Nephron (organoid): ENCODE results near the gene RNF144A.

Experiments used
- H3K27ac Mint-ChIP-seq, 3 experiments: 2 replicates each; pipeline ENCODE4 v1.8.0; 2020; ENCODE audit warnings: mixed read lengths in 3 of 3, mild to moderate bottlenecking in 2 of 3, moderate library complexity in 1 of 3
- H3K27me3 Mint-ChIP-seq: 2 replicates; pipeline ENCODE4 v1.8.0; 2021; ENCODE audit warnings: low read depth, mild to moderate bottlenecking, moderate library complexity, mixed read lengths
- H3K36me3 Mint-ChIP-seq: 2 replicates; pipeline ENCODE4 v1.8.0; 2020; ENCODE audit warnings: low read depth, mixed read lengths
- H3K4me1 Mint-ChIP-seq: 2 replicates; pipeline ENCODE4 v1.8.0; 2020; ENCODE audit warnings: mixed read lengths
- H3K4me3 Mint-ChIP-seq, 3 experiments: 2 replicates each; pipeline ENCODE4 v1.8.0; 2020; ENCODE audit warnings: mild to moderate bottlenecking in 3 of 3, mixed read lengths in 3 of 3, moderate library complexity in 2 of 3
- H3K9me3 Mint-ChIP-seq: 2 replicates; pipeline ENCODE4 v1.8.0; 2020; ENCODE audit warnings: mixed read lengths
- TF ChIP-seq, protein P1 (sequence below), 3 experiments: fragments of 200-600 bp; sonication (generic); IDR thresholded peaks; one replicate each; pipeline ENCODE4 v1.5.0; 2021; ENCODE audit warnings: antibody characterized with exemption in 3 of 3; ENCODE audit not compliant: unreplicated experiment in 3 of 3

Gene RNF144A

DNA sequence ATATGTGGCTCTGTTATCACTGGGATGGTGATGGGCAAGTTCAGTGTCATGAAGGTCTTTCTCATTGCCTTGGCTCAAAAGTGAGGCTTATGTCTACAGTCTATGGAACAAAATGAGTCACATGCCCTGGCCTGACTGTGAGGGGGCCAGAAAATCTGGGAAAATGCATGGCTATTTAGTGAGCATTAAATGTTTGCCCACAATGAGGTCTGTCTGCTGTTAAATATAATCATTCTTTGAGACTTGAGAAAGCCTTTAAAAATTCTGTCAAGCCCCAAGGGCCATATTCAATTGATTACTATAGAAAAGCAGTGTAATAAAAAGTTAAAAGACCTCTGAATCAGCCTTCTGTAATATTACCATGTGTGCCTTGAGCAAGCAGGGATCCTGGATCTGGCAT lies 5.5 kb upstream of the RNF144A start:
- H3K36me3 Mint-ChIP-seq = peaks cover 9% of the 10 kb centered on the region
- H3K9me3 Mint-ChIP-seq = peaks cover 3% of the 10 kb centered on the region

DNA sequence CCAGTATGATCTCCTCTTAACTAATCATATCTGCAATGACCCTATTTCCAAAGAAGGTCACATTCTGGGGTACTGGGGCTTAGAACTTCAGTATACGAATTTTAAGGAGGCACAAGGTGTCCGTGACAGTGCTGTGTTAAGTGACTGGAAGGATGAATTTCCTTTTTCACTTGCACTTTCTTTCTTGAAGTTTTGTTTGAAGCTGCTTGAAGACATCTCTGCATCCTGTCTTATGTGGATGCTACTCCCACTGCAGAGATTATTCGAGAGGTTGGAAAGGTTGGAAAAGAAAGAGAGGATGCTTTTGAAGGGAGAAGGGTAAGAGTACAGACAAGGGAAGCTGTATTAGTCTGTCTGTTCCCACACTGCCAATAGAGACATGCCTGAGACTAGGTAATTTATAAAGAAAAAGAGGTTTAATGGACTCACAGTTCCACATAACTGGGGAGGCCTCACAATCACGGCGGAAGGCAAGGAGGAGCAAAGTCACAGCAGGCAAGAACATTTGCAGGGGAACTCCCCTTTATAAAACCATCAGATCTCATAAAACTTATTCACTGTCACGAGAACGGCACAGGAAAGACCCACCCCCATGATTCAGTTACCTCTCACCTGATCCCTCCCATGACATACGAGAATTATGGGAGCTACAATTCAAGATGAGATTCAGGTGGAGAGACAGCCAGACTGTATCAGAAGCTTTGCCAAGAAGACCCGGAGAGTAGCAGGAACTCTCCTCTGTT lies 3.6 kb upstream of the RNF144A start:
- TF ChIP-seq, protein P1, sequence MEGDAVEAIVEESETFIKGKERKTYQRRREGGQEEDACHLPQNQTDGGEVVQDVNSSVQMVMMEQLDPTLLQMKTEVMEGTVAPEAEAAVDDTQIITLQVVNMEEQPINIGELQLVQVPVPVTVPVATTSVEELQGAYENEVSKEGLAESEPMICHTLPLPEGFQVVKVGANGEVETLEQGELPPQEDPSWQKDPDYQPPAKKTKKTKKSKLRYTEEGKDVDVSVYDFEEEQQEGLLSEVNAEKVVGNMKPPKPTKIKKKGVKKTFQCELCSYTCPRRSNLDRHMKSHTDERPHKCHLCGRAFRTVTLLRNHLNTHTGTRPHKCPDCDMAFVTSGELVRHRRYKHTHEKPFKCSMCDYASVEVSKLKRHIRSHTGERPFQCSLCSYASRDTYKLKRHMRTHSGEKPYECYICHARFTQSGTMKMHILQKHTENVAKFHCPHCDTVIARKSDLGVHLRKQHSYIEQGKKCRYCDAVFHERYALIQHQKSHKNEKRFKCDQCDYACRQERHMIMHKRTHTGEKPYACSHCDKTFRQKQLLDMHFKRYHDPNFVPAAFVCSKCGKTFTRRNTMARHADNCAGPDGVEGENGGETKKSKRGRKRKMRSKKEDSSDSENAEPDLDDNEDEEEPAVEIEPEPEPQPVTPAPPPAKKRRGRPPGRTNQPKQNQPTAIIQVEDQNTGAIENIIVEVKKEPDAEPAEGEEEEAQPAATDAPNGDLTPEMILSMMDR (IDR thresholded peaks at IDR 0.05; ENCODE audit: unreplicated experiment in 3 of 3) = no peak
- Mint-ChIP-seq H3K27ac (peak overlapping the region in 1 of 3 experiments; percentile 8), H3K36me3 (peaks cover 9% of the 10 kb centered on the region), H3K4me1 (peaks cover 6% of the 10 kb centered on the region), H3K9me3 (peaks cover 3% of the 10 kb centered on the region), H3K4me3 (peak overlapping the region in 2 of 3 experiments; percentile 40 to 64), H3K27me3 (peaks cover 4% of the 10 kb centered on the region)

More for the DNA sequence above, 5.5 kb upstream of the RNF144A start:
- no peak overlapping the region for H3K27ac Mint-ChIP-seq
- TF ChIP-seq, protein P1 (IDR thresholded peaks at IDR 0.05; ENCODE audit: unreplicated experiment in 3 of 3) = no peak
- no peak overlapping the region for H3K4me3 Mint-ChIP-seq
- peaks cover 4% of the 10 kb centered on the region for H3K27me3 Mint-ChIP-seq
- H3K4me1 Mint-ChIP-seq = peaks cover 6% of the 10 kb centered on the region

DNA sequence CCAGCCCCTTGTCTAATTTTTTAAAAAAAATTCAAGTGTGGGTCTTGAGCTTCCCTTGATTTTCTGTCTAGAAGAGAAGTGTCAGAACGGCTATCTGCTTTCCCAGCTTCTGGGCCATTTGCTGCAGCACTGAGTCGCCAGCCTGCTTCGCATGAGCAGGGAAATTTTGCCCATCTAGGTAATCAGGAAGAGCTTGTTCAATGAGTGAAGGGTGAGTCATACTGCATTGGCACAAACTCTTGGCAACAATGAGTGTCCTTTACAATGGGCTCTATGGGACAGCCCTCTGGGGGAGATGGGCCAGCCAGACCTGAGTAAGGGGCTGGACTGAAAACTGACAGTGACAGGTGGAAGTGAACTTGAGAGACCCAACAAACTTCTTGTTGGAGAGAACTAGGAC lies 2.4 kb upstream of the RNF144A start:
- H3K27me3 Mint-ChIP-seq = peaks cover 4% of the 10 kb centered on the region

DNA sequence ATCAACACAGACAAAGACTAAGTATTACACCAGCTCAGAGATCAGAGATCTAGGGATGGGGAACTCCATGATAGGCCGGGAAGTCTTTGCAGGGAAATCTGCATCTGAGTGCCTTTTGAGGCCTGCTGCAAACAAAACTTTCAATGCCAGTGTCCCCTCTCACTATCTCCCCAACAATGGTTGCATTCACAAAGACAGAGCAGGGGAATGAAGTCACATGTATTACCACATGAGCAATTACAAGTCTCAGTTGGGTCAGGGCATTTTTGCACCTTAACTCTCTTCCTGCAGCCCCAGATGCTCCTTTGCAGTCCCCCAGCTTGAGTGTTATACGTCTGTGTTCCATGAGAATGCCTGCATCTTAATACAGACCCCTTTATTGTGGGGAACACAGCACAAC lies 1.8 kb upstream of the RNF144A start:
- peak overlapping the region; percentile 78 to 87 (median 81) for H3K4me3 Mint-ChIP-seq
- H3K36me3 Mint-ChIP-seq = peaks cover 13% of the 10 kb centered on the region
- TF ChIP-seq, protein P1 (IDR thresholded peaks at IDR 0.05; ENCODE audit: unreplicated experiment in 3 of 3) = no peak
- peaks cover 4% of the 10 kb centered on the region for H3K27me3 Mint-ChIP-seq
- H3K27ac Mint-ChIP-seq = no peak overlapping the region
- H3K4me1 Mint-ChIP-seq = peaks cover 21% of the 10 kb centered on the region
- H3K9me3 Mint-ChIP-seq = peaks cover 3% of the 10 kb centered on the region

More for the DNA sequence above, 2.4 kb upstream of the RNF144A start:
- peak overlapping the region; percentile 36 to 87 (median 52) for H3K4me3 Mint-ChIP-seq
- TF ChIP-seq, protein P1 (IDR thresholded peaks at IDR 0.05; ENCODE audit: unreplicated experiment in 3 of 3) = no peak
- H3K27ac Mint-ChIP-seq = no peak overlapping the region
- H3K36me3 Mint-ChIP-seq = peaks cover 13% of the 10 kb centered on the region
- H3K9me3 Mint-ChIP-seq = peaks cover 3% of the 10 kb centered on the region
- peaks cover 17% of the 10 kb centered on the region for H3K4me1 Mint-ChIP-seq

DNA sequence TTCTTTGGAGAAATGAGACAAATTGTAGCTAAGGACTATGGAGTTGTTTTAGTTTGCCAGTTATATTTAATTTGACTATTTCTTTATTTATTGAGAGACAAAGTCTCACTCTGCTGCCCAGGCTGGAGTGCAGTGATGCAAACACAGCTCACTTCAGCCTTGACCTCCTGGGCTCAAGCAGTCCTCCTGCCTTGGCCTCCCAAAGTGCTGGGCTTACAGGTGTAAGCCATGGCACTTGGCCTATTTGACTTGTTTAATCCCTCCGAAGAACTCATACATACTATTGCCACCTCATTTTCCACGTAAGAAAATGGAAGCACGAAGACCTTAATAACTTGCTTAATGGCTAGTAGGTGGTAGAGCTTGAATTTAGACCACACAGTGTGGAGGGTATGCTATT lies 988 bp upstream of the RNF144A start:
- H3K4me1 Mint-ChIP-seq = peaks cover 28% of the 10 kb centered on the region
- H3K27me3 Mint-ChIP-seq = peaks cover 4% of the 10 kb centered on the region
- peaks cover 3% of the 10 kb centered on the region for H3K9me3 Mint-ChIP-seq
- peak overlapping the region; percentile 53 to 68 (median 56) for H3K27ac Mint-ChIP-seq
- peak overlapping the region; percentile 78 to 87 (median 81) for H3K4me3 Mint-ChIP-seq
- TF ChIP-seq, protein P1 (IDR thresholded peaks at IDR 0.05; ENCODE audit: unreplicated experiment in 3 of 3) = no peak
- peaks cover 13% of the 10 kb centered on the region for H3K36me3 Mint-ChIP-seq

DNA sequence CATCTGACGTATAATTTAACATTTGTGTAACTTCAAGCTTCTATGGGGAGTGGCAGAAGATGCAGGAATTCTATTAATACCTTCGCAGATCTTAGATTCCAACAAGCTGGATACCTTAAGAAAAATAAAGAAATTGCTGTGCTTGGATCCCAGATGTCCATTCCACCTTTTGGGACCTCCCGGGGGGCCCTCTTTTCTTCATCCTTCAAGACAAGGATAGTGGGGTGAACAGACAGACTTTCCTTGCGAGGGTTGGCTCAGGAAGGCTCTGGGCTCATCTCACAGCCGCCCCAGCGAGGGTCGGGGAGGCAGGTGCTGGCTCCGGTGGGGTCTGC lies 509 bp upstream of the RNF144A start:
- TF ChIP-seq, protein P1 (IDR thresholded peaks at IDR 0.05; ENCODE audit: unreplicated experiment in 3 of 3) = no peak
- H3K9me3 Mint-ChIP-seq = peaks cover 3% of the 10 kb centered on the region
- peaks cover 13% of the 10 kb centered on the region for H3K36me3 Mint-ChIP-seq
- peak overlapping the region; percentile 78 to 87 (median 81) for H3K4me3 Mint-ChIP-seq
- peak overlapping the region; percentile 53 to 68 (median 56) for H3K27ac Mint-ChIP-seq
- H3K4me1 Mint-ChIP-seq = peaks cover 33% of the 10 kb centered on the region
- peaks cover 4% of the 10 kb centered on the region for H3K27me3 Mint-ChIP-seq
